H1 (cell line): ENCODE data around the gene KRT77. TPM values are rescaled to one million over a fixed set of nuclear protein-coding genes. Genes with fewer than 3 reads are reported as not detected.

Experiments
- ASH2L ChIP-seq: fragments of 200-600, 300-600 bp; sonication (generic); IDR thresholded peaks from one replicate; pipeline ENCODE4 v1.7.1; 2017; ENCODE audit warnings: low read length
- ATF2 ChIP-seq: IDR thresholded peaks from 2 replicates; pipeline ENCODE4 v1.6.1; 2012; ENCODE audit warnings: low read length, inconsistent platforms
- CEBPB ChIP-seq: IDR thresholded peaks from 2 replicates; pipeline ENCODE4 v1.6.1; 2012; ENCODE audit warnings: low read depth, low read length
- CHD1 ChIP-seq: IDR thresholded peaks from 2 replicates; pipeline ENCODE4 v1.6.1; 2012; ENCODE audit warnings: low read depth, low read length, improper control_type of control experiment
- FOSL1 ChIP-seq: IDR thresholded peaks from 2 replicates; pipeline ENCODE4 v1.6.1; 2011; ENCODE audit warnings: mild to moderate bottlenecking, low read depth, low read length, moderate library complexity; ENCODE audit not compliant: insufficient read depth
- HDAC2 ChIP-seq, 2 experiments: fragments of 300-600 bp in 1 of 2; sonication (generic) in 1 of 2; IDR thresholded peaks; 2 replicates each; pipeline ENCODE4 v1.6.1; 2011 to 2012; ENCODE audit warnings: low read depth in 2 of 2, low read length in 2 of 2, mild to moderate bottlenecking in 2 of 2, moderate library complexity in 2 of 2, borderline replicate concordance in 1 of 2, inconsistent platforms in 1 of 2
- KDM5A ChIP-seq: fragments of 200-600 bp; IDR thresholded peaks from 2 replicates; pipeline ENCODE4 v1.7.1; 2012; ENCODE audit warnings: mild to moderate bottlenecking, low read length, inconsistent platforms, mixed read lengths
- SP4 ChIP-seq: IDR thresholded peaks from 2 replicates; pipeline ENCODE4 v1.6.1; 2012; ENCODE audit warnings: low read length, inconsistent platforms
- SRF ChIP-seq: IDR thresholded peaks from 2 replicates; pipeline ENCODE4 v1.6.1; 2011; ENCODE audit warnings: mild to moderate bottlenecking, low read depth, low read length, moderate library complexity
- TCF12 ChIP-seq: IDR thresholded peaks from 2 replicates; pipeline ENCODE4 v1.6.1; 2011; ENCODE audit warnings: low read depth, mild to moderate bottlenecking, low read length
- polyA plus RNA-seq, 7 experiments: library from polyadenylated mRNA; depleted of rRNA in 3 of 7; stranded (reverse) in 5 of 7; unstranded in 2 of 7; fragments of >200 nt in 5 of 7; fragments of 200-250 nt in 2 of 7; gene quantifications; 1 replicate in 5 of 7; 2 replicates in 1 of 7; 4 replicates in 1 of 7; pipeline versions ENCODE4 v1.2.1 to v1.2.3, GENCODE V29; 2011 to 2013; ENCODE audit warnings: missing spikeins in 2 of 7, mixed read lengths in 2 of 7
- total RNA-seq: library from RNA; stranded (reverse); fragmentation: NEBNext Ultra II Directional; extraction: Animal tissue kit (Norgen Biotek cat#: 25700); gene quantifications from 2 replicates; pipeline ENCODE4 v1.2.1, GENCODE V29; 2021
- TF ChIP-seq, protein P1 (sequence below): fragments of 300-600 bp; sonication (generic); IDR thresholded peaks from 2 replicates; pipeline ENCODE4 v1.7.1; 2012; ENCODE audit warnings: low read length, moderate library complexity, mild to moderate bottlenecking, inconsistent platforms; ENCODE audit not compliant: insufficient replicate concordance

KRT77 gene
- total and polyA plus RNA-seq, 2 of the 8 experiments (the other 6 are each of a cell fraction or from before 2014, with no cell fraction given), result 0.02 TPM; not detected in 1

GRCh38 chr12:52710730-52711129, 7.4 kb upstream of the KRT77 start (continued):
- TF ChIP-seq, protein P1, sequence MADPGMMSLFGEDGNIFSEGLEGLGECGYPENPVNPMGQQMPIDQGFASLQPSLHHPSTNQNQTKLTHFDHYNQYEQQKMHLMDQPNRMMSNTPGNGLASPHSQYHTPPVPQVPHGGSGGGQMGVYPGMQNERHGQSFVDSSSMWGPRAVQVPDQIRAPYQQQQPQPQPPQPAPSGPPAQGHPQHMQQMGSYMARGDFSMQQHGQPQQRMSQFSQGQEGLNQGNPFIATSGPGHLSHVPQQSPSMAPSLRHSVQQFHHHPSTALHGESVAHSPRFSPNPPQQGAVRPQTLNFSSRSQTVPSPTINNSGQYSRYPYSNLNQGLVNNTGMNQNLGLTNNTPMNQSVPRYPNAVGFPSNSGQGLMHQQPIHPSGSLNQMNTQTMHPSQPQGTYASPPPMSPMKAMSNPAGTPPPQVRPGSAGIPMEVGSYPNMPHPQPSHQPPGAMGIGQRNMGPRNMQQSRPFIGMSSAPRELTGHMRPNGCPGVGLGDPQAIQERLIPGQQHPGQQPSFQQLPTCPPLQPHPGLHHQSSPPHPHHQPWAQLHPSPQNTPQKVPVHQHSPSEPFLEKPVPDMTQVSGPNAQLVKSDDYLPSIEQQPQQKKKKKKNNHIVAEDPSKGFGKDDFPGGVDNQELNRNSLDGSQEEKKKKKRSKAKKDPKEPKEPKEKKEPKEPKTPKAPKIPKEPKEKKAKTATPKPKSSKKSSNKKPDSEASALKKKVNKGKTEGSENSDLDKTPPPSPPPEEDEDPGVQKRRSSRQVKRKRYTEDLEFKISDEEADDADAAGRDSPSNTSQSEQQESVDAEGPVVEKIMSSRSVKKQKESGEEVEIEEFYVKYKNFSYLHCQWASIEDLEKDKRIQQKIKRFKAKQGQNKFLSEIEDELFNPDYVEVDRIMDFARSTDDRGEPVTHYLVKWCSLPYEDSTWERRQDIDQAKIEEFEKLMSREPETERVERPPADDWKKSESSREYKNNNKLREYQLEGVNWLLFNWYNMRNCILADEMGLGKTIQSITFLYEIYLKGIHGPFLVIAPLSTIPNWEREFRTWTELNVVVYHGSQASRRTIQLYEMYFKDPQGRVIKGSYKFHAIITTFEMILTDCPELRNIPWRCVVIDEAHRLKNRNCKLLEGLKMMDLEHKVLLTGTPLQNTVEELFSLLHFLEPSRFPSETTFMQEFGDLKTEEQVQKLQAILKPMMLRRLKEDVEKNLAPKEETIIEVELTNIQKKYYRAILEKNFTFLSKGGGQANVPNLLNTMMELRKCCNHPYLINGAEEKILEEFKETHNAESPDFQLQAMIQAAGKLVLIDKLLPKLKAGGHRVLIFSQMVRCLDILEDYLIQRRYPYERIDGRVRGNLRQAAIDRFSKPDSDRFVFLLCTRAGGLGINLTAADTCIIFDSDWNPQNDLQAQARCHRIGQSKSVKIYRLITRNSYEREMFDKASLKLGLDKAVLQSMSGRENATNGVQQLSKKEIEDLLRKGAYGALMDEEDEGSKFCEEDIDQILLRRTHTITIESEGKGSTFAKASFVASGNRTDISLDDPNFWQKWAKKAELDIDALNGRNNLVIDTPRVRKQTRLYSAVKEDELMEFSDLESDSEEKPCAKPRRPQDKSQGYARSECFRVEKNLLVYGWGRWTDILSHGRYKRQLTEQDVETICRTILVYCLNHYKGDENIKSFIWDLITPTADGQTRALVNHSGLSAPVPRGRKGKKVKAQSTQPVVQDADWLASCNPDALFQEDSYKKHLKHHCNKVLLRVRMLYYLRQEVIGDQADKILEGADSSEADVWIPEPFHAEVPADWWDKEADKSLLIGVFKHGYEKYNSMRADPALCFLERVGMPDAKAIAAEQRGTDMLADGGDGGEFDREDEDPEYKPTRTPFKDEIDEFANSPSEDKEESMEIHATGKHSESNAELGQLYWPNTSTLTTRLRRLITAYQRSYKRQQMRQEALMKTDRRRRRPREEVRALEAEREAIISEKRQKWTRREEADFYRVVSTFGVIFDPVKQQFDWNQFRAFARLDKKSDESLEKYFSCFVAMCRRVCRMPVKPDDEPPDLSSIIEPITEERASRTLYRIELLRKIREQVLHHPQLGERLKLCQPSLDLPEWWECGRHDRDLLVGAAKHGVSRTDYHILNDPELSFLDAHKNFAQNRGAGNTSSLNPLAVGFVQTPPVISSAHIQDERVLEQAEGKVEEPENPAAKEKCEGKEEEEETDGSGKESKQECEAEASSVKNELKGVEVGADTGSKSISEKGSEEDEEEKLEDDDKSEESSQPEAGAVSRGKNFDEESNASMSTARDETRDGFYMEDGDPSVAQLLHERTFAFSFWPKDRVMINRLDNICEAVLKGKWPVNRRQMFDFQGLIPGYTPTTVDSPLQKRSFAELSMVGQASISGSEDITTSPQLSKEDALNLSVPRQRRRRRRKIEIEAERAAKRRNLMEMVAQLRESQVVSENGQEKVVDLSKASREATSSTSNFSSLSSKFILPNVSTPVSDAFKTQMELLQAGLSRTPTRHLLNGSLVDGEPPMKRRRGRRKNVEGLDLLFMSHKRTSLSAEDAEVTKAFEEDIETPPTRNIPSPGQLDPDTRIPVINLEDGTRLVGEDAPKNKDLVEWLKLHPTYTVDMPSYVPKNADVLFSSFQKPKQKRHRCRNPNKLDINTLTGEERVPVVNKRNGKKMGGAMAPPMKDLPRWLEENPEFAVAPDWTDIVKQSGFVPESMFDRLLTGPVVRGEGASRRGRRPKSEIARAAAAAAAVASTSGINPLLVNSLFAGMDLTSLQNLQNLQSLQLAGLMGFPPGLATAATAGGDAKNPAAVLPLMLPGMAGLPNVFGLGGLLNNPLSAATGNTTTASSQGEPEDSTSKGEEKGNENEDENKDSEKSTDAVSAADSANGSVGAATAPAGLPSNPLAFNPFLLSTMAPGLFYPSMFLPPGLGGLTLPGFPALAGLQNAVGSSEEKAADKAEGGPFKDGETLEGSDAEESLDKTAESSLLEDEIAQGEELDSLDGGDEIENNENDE, result no peak
- no peak for TF ChIP-seq FOSL1
- no peak for TF ChIP-seq TCF12
- no peak for TF ChIP-seq ASH2L
- no peak for TF ChIP-seq CHD1
- TF ChIP-seq KDM5A, result no peak
- no peak for TF ChIP-seq SP4
- TF ChIP-seq SRF, result no peak
- no peak for TF ChIP-seq CEBPB
- TF ChIP-seq HDAC2 (IDR thresholded peaks at IDR 0.05; ENCODE audit: borderline replicate concordance in 1 of 2, low read depth in 2 of 2, low read length in 2 of 2), result no peak
- no peak for TF ChIP-seq ATF2
